AG09319 (cell line): ENCODE data around the gene COL20A1.
"Not testable (repeated sequence)": the region's sequence is repeated elsewhere in the genome, so short reads cannot be mapped to it uniquely, and the experiment has no call there.

ENCODE experiments used
- DNase-seq: peaks from one replicate; pipeline ENCODE4 v3.0.0-alpha.2; 2010; ENCODE audit warnings: low read depth; ENCODE audit errors: extremely low read depth
- TF ChIP-seq, protein P1 (sequence below): IDR thresholded peaks from 2 replicates; pipeline ENCODE4 v1.5.1; 2011; ENCODE audit warnings: low read depth, mild to moderate bottlenecking, inconsistent platforms, low read length, moderate library complexity

COL20A1 gene

DNA sequence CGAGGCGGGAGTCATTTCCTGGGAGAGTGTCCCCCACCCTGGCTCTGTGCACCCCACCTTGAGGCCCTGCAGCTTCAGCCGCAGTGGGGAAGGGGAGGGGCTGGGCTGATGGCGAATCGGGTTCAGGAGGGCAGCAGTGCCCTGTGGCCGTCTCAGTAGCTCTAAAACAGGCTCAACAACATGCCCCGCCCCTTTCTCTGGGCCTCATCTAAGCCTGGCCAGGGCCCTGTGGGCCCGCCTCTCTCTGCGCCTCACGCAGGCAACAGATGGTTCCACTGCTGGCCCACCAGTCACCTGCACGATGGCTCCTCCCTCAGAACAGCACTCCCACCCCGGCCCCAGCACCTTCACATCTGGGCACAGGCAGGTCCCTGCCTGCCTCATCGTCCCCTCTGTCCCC, 38.0 kb downstream of the COL20A1 start:
- DNase-seq = no peak
- TF ChIP-seq, protein P1, sequence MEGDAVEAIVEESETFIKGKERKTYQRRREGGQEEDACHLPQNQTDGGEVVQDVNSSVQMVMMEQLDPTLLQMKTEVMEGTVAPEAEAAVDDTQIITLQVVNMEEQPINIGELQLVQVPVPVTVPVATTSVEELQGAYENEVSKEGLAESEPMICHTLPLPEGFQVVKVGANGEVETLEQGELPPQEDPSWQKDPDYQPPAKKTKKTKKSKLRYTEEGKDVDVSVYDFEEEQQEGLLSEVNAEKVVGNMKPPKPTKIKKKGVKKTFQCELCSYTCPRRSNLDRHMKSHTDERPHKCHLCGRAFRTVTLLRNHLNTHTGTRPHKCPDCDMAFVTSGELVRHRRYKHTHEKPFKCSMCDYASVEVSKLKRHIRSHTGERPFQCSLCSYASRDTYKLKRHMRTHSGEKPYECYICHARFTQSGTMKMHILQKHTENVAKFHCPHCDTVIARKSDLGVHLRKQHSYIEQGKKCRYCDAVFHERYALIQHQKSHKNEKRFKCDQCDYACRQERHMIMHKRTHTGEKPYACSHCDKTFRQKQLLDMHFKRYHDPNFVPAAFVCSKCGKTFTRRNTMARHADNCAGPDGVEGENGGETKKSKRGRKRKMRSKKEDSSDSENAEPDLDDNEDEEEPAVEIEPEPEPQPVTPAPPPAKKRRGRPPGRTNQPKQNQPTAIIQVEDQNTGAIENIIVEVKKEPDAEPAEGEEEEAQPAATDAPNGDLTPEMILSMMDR = no peak

DNA sequence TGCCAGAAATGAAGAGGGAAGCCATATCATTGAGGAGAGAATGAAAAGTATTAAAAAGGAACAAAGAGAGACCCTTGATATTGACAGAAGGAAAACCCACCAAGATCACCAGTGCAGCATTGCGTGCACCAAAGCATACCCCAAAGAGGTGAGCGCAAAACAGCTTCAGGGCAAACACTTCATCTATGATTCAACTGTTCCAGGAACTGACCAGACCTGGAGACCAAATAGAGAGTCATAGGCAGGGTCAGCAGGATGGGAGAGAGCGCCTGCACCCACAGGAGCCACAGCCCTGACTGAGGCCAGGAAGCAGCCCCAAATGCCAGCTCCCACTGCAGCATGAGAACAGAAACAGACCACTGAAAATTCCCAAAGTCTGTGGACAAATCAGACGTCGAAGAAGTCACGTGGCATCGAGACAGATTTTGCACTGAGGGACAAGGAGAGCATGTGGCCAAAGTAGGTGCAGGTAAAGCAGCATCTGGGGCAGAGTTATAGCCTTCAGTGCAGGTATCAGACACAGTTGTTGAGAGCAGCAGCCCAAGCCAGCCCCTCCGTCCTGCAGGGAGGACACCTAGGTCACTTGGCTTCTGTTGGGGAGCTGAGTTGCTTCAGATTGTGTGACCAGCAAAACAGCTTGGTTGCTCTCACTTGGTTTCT, 38.9 kb downstream of the COL20A1 start:
- DNase-seq = no peak
- TF ChIP-seq, protein P1 = no peak

DNA sequence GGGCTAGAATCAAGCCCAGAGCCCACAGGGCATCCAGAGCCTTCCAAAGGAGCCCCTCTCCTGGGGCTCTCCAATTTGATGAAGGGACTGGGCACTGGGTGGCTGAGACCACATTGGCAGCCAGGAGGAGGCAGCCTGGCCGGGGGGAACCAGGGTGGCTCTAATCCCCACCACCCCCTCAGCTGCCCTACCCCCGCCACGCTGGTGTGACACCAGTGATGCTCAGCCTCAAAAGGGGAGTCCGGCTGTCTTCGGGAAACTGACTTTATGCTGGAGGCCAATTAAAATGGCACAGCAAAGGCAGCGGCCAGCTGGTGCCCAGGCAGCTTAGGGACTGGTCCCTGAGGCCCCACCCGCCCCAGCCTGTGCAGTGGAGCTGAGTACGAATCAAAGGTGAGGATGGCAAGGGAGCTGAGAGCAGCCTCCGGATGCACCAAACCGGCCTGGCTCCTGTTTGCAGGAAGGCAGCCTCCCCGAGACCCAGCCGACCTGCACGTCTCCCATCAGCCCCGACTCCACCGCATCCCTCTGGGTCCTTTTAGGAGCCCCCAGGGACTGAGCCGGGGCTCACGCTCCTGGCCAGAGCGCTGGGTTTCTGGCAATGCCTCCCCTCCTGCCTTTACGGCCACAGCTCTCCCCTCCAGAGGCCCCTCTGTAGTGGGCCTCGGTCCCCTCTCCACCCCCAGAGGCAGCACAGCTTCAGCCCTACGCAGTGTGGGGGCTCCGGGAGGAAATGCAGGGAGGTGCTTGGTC, 39.7 kb downstream of the COL20A1 start:
- TF ChIP-seq, protein P1 = no peak
- DNase-seq = no peak

DNA sequence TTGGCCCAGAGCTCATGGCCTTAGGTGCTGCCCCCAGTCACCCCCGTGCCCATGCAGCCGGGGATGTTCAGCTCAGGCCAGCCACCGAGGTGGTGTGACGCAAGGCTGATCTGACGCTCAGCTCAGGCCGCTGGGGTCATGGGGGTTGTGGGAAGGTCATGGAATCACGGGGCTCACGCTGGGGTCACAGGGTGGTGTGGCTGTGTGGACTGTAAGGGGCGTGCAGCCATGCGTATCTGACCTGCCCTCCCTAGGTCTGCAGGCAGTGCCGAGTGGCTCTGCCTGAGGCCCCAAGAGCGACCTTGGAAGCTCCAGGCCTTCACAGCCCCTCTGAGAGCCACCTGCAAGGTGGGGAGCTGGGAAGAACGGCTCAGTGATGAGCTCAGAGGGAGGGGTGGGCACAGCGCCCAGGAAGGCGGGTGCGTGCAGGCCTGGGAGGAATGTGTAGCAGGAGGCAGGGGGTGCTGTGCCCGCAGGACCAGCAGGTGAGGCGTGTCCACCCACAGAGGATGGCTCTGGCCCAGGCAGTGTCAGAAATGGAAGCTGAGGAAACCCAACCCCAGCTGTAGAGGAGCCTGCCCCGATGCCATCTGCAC, 40.4 kb downstream of the COL20A1 start:
- DNase-seq = no peak
- TF ChIP-seq, protein P1 = no peak

DNA sequence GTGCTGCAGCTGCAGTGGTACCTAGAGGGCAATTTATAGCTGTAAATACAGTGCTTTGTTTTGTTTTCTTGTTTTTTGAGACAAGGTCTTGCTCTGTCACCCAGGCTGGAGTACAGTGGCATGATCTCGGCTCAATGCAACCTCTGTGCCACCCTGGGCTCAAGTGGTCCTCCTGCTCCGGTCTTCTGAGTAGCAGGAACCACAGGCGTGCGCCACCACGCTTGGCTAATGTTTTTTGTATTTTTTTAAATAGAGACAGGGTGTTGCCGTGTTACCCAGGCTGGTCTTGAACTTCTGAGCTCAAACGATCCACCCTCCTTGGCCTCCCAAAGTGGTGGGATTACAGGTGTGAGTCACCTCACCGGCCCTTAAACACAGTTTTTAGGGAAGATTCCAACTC, 41.4 kb downstream of the COL20A1 start:
- DNase-seq = no peak
- TF ChIP-seq, protein P1 = no peak

DNA sequence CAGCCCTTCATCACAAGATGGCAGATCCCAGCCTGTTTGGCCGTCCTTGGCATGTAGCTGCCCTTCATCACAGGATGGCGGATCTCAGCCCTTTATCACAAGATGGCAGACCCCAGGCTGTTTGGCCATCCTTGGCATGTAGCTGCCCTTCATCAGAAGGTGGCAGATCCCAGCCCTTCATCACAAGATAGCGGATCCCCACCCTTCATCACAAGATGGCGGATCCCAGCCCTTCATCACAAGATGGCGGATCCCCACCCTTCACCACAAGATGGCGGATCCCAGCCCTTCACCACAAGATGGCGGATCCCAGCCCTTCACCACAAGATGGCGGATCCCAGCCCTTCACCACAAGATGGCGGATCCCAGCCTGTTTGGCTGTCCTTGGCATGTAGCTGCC, 42.1 kb downstream of the COL20A1 start:
- DNase-seq = not testable (repeated sequence)

DNA sequence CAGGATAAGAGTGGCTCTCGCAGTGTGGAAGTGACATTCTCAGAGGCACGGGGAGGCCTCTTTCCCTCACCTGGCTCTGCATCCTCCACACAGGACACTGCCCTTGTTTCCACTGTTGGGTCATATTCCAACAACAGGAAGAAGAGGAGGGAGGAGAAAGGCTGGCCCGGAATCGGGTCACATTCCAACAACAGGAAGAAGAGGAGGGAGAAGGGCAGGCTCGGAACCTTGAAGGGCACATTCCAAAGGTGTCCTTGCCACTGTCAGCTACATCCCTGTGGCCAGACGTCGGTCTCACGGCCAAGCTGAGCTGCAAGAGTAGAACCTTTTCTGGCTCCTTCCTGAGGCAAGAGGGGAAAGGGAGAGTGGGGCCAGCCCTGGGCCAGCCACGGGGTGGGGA, 42.7 kb downstream of the COL20A1 start:
- DNase-seq = no peak
- TF ChIP-seq, protein P1 = no peak
